Stimulated activated CD4-positive, alpha-beta T cell treated with anti-CD3 and anti-CD28 coated beads, Interleukin-1b, Interleukin-23, amount 100 ng/mL, for 48 hours (primary cell): ENCODE data around the gene SEPSECS.
"Not testable (repeated sequence)": the region's sequence is repeated elsewhere in the genome, so short reads cannot be mapped to it uniquely, and the experiment has no call there.

Experiments used
- DNase-seq: peaks from one replicate; pipeline ENCODE4 v3.0.0-alpha.2; 2020

Gene SEPSECS

GRCh38 chr4:25108556-25108955 is 51.7 kb downstream of the SEPSECS start:
- DNase-seq = no peak

- no peak for DNase-seq
Measured at GRCh38 chr4:25107827-25108516, 52.3 kb downstream of the SEPSECS start.

GRCh38 chr4:25106363-25107151 is 53.7 kb downstream of the SEPSECS start:
- DNase-seq = no peak

- DNase-seq = no peak
Measured at GRCh38 chr4:25104591-25104990, 55.7 kb downstream of the SEPSECS start.

- DNase-seq = no peak
Measured at GRCh38 chr4:25103418-25103817, 56.8 kb downstream of the SEPSECS start.

GRCh38 chr4:25101836-25102235 is 58.4 kb downstream of the SEPSECS start:
- no peak for DNase-seq

- no peak for DNase-seq
Measured at GRCh38 chr4:25100710-25101109, 59.5 kb downstream of the SEPSECS start.

GRCh38 chr4:25100021-25100555 is 60.2 kb downstream of the SEPSECS start:
- DNase-seq = no peak

GRCh38 chr4:25098964-25099891 is 61.0 kb downstream of the SEPSECS start:
- no peak for DNase-seq

- no peak for DNase-seq
Measured at GRCh38 chr4:25096981-25097443, 63.2 kb downstream of the SEPSECS start.

GRCh38 chr4:25096251-25096980 is 63.8 kb downstream of the SEPSECS start:
- DNase-seq = no peak

- DNase-seq = no peak
Measured at GRCh38 chr4:25095837-25096236, 64.4 kb downstream of the SEPSECS start.

- DNase-seq = no peak
Measured at GRCh38 chr4:25092139-25092538, 68.1 kb downstream of the SEPSECS start.

- DNase-seq = no peak
Measured at GRCh38 chr4:25090516-25090915, 69.7 kb downstream of the SEPSECS start.

GRCh38 chr4:25089051-25089763 is 71.0 kb downstream of the SEPSECS start:
- no peak for DNase-seq

- peak; percentile 5 for DNase-seq
Measured at GRCh38 chr4:25088093-25088952, 71.9 kb downstream of the SEPSECS start.

- DNase-seq = no peak
Measured at GRCh38 chr4:25085671-25086070, 74.6 kb downstream of the SEPSECS start.

GRCh38 chr4:25083441-25083840 is 76.8 kb downstream of the SEPSECS start:
- DNase-seq = not testable (repeated sequence)

- DNase-seq = no peak
Measured at GRCh38 chr4:25081866-25082471, 78.3 kb downstream of the SEPSECS start.

- DNase-seq = no peak
Measured at GRCh38 chr4:25080571-25080970, 79.7 kb downstream of the SEPSECS start.
